Gastrocnemius medialis (tissue), 4 donors: ENCODE measurements around the gene INPP5A.

Experiments used
- CTCF ChIP-seq, 5 experiments: fragments of 450-650 bp in 3 of 5; fragments of 200-600 bp in 2 of 5; sonication (generic) in 2 of 5; IDR thresholded peaks in 4 of 5; conservative IDR thresholded peaks in 1 of 5; 1 replicate in 4 of 5; 2 replicates in 1 of 5; pipeline ENCODE4 v1.5.1; 2016 to 2019; ENCODE audit warnings: antibody characterized with exemption in 5 of 5, mild to moderate bottlenecking in 3 of 5, moderate library complexity in 3 of 5
- POLR2A ChIP-seq, 2 donors: fragments of 450-650 bp; IDR thresholded peaks; one replicate each; pipeline ENCODE4 v1.6.1; 2017; ENCODE audit warnings: antibody characterized with exemption in 2 of 2, mild to moderate bottlenecking in 2 of 2, moderate library complexity in 2 of 2

- TF ChIP-seq CTCF (IDR thresholded peaks at IDR 0.05 in 4 of 5, conservative IDR thresholded peaks at IDR 0.05 in 1 of 5) (no peak), POLR2A (IDR thresholded peaks at IDR 0.05) (no peak)
These were observed 221.3 kb downstream of the INPP5A start for GRCh38 chr10:132758865-132759264.
